SK-N-SH treated with all-trans-retinoic acid at 6 μM for 48 hours (cell line): ENCODE results near the gene FCAMR.

Source experiments
- ARNTL ChIP-seq: fragments of 450-650 bp; formaldehyde crosslinking; IDR thresholded peaks from 2 replicates; pipeline ENCODE4 v1.5.0; 2020; ENCODE audit warnings: low read depth, mild to moderate bottlenecking, moderate library complexity, borderline replicate concordance
- ESRRG ChIP-seq: fragments of 250-450 bp; sonication (Bioruptor Pico); IDR thresholded peaks from 2 replicates; pipeline ENCODE4 v1.6.1; 2021; ENCODE audit warnings: mild to moderate bottlenecking
- RARB ChIP-seq: fragments of 250-450 bp; sonication (Bioruptor Pico); IDR thresholded peaks from 2 replicates; pipeline ENCODE4 v1.8.0; 2021; ENCODE audit warnings: mild to moderate bottlenecking, moderate library complexity
- TCF4 ChIP-seq: fragments of 250-450 bp; sonication (Bioruptor Pico); IDR thresholded peaks from 2 replicates; pipeline ENCODE4 v1.8.0; 2021; ENCODE audit warnings: mild to moderate bottlenecking, moderate library complexity, borderline replicate concordance
- ZC3H10 ChIP-seq: fragments of 250-450 bp; sonication (Bioruptor Pico); IDR thresholded peaks from 2 replicates; pipeline ENCODE4 v1.5.1; 2021; ENCODE audit warnings: mild to moderate bottlenecking, moderate library complexity
- ZFP3 ChIP-seq: fragments of 250-450 bp; sonication (Bioruptor Pico); IDR thresholded peaks from 2 replicates; pipeline ENCODE4 v1.5.0; 2020; ENCODE audit warnings: mild to moderate bottlenecking, moderate library complexity
- ZNF70 ChIP-seq: fragments of 450-650 bp; formaldehyde crosslinking; IDR thresholded peaks from 2 replicates; pipeline ENCODE4 v1.5.0; 2020; ENCODE audit warnings: mild to moderate bottlenecking, moderate library complexity
- ZNF8 ChIP-seq: fragments of 450-650 bp; formaldehyde crosslinking; IDR thresholded peaks from 2 replicates; pipeline ENCODE4 v1.5.0; 2020; ENCODE audit warnings: mild to moderate bottlenecking, moderate library complexity
- TF ChIP-seq, protein P1 (sequence below): fragments of 250-450 bp; sonication (Bioruptor Pico); IDR thresholded peaks from 2 replicates; pipeline ENCODE4 v1.5.1; 2020; ENCODE audit warnings: low read depth, mild to moderate bottlenecking, moderate library complexity
- TF ChIP-seq, protein P2 (sequence below): fragments of 250-450 bp; sonication (Bioruptor Pico); IDR thresholded peaks from 2 replicates; pipeline ENCODE4 v1.8.0; 2021; ENCODE audit warnings: low read depth, mild to moderate bottlenecking, moderate library complexity, borderline replicate concordance
- TF ChIP-seq, protein P3 (sequence below): fragments of 250-450 bp; sonication (Bioruptor Pico); IDR thresholded peaks from 2 replicates; pipeline ENCODE4 v1.5.1; 2021; ENCODE audit warnings: mild to moderate bottlenecking, moderate library complexity

GRCh38 chr1:206963740-206964139 lies 6.5 kb downstream of the FCAMR start:
- TF ChIP-seq, protein P1, sequence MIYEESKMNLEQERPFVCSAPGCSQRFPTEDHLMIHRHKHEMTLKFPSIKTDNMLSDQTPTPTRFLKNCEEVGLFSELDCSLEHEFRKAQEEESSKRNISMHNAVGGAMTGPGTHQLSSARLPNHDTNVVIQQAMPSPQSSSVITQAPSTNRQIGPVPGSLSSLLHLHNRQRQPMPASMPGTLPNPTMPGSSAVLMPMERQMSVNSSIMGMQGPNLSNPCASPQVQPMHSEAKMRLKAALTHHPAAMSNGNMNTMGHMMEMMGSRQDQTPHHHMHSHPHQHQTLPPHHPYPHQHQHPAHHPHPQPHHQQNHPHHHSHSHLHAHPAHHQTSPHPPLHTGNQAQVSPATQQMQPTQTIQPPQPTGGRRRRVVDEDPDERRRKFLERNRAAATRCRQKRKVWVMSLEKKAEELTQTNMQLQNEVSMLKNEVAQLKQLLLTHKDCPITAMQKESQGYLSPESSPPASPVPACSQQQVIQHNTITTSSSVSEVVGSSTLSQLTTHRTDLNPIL, result no peak
- no peak for TF ChIP-seq ARNTL (CRISPR knock-in tag)
- TF ChIP-seq ZC3H10, result no peak
- TF ChIP-seq ZNF8, result no peak
- no peak for TF ChIP-seq RARB (CRISPR knock-in tag)
- TF ChIP-seq, protein P2, sequence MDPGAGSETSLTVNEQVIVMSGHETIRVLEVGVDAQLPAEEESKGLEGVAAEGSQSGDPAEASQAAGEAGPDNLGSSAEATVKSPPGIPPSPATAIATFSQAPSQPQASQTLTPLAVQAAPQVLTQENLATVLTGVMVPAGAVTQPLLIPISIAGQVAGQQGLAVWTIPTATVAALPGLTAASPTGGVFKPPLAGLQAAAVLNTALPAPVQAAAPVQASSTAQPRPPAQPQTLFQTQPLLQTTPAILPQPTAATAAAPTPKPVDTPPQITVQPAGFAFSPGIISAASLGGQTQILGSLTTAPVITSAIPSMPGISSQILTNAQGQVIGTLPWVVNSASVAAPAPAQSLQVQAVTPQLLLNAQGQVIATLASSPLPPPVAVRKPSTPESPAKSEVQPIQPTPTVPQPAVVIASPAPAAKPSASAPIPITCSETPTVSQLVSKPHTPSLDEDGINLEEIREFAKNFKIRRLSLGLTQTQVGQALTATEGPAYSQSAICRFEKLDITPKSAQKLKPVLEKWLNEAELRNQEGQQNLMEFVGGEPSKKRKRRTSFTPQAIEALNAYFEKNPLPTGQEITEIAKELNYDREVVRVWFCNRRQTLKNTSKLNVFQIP (CRISPR knock-in tag), result no peak
- TF ChIP-seq, protein P3, sequence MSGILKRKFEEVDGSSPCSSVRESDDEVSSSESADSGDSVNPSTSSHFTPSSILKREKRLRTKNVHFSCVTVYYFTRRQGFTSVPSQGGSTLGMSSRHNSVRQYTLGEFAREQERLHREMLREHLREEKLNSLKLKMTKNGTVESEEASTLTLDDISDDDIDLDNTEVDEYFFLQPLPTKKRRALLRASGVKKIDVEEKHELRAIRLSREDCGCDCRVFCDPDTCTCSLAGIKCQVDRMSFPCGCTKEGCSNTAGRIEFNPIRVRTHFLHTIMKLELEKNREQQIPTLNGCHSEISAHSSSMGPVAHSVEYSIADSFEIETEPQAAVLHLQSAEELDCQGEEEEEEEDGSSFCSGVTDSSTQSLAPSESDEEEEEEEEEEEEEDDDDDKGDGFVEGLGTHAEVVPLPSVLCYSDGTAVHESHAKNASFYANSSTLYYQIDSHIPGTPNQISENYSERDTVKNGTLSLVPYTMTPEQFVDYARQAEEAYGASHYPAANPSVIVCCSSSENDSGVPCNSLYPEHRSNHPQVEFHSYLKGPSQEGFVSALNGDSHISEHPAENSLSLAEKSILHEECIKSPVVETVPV (CRISPR knock-in tag), result no peak
- no peak for TF ChIP-seq ZFP3 (CRISPR knock-in tag)
- TF ChIP-seq TCF4 (CRISPR knock-in tag), result no peak
- no peak for TF ChIP-seq ESRRG
- TF ChIP-seq ZNF70 (CRISPR knock-in tag), result no peak
